Measurements from ENCODE around the gene PDS5B.
A peak's percentile ranks its signal among the peaks of the same experiment; 100 is the strongest.

The PDS5B gene

DNA sequence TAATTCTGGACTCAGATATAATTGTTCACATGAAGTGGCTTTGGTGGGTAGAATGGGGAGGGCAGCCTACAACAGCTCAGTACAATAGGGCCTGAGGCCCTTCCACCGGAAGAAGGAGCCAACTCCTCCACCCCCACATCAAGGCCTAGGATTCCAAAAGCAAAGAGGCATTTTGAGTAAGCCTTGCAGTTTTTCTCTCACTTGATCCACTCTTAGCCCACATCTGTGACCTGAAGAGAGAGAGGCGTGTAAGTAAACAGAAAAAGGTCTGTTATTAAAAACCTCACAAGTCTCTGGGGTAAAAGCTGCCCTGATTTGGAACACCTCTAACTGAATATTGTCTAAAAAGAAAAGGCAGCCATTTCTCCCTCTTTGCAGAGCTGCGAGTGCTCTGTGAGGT is 215.9 kb downstream of the PDS5B start:
- DNase-seq (ENCODE audit: low read depth): peak; percentile 13
- H3K4me3 ChIP-seq (replicated peaks; ENCODE audit: low read depth, low read length): no peak overlapping the region
- TF ChIP-seq, protein P1, sequence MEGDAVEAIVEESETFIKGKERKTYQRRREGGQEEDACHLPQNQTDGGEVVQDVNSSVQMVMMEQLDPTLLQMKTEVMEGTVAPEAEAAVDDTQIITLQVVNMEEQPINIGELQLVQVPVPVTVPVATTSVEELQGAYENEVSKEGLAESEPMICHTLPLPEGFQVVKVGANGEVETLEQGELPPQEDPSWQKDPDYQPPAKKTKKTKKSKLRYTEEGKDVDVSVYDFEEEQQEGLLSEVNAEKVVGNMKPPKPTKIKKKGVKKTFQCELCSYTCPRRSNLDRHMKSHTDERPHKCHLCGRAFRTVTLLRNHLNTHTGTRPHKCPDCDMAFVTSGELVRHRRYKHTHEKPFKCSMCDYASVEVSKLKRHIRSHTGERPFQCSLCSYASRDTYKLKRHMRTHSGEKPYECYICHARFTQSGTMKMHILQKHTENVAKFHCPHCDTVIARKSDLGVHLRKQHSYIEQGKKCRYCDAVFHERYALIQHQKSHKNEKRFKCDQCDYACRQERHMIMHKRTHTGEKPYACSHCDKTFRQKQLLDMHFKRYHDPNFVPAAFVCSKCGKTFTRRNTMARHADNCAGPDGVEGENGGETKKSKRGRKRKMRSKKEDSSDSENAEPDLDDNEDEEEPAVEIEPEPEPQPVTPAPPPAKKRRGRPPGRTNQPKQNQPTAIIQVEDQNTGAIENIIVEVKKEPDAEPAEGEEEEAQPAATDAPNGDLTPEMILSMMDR (IDR thresholded peaks at IDR 0.05; ENCODE audit: low read length, missing control alignments): no peak

DNA sequence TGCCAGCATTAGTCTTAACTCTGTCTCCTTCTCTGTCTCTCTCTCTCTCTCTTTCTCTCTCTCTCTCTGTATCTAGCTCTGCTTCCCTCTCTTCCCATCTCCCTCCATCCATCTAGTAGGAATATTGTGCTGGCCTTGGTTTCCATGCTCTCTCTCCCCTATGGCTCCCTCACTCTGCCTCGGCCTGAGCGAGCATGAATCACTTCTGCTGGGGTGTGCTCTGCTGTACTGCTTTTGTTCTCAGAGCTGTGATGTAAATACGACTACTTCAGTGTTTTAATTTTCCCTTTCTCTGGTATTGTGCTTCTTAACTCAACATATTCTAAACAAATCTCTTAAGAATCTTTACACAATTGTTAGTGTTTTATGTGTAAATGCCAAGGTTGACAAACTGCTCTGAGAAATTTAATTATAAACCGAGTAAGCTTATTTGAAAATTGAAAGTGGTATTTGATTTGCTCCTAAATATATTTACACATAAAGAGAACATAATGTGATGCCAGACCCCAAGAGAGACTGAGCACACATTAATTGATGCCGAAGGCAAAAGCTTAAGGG is 218.5 kb downstream of the PDS5B start:
- TF ChIP-seq, protein P1 (IDR thresholded peaks at IDR 0.05; ENCODE audit: low read length, missing control alignments): no peak
- no peak overlapping the region for H3K4me3 ChIP-seq (replicated peaks; ENCODE audit: low read depth, low read length)
- peak; percentile 26 for DNase-seq (ENCODE audit: low read depth)

DNA sequence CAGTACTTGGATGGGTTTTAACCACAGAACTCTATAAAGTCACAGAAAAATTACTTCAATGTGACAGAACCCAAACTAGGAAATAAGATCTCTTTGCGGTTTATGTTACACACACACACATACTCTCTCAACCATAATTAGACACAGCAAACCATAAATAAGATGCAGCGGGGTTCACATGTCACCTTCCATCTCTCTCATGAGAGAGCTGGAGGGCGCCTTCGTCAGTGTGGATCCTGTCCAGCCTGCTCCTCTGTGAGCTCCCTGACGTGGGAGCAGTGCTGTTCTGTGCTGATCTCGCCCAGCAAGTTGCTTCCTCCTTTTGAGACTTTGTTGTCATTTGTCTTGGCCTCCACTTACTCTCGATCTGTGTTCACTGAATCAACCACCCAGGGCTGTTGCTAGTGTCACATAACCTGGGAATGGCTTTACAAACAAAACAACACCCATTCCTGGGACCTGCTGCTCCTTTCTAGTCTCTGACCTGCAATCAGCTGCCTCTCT is 225.1 kb downstream of the PDS5B start:
- no peak overlapping the region for H3K4me3 ChIP-seq (replicated peaks; ENCODE audit: low read depth, low read length)
- TF ChIP-seq, protein P1 (IDR thresholded peaks at IDR 0.05; ENCODE audit: low read length, missing control alignments): no peak
- DNase-seq (ENCODE audit: low read depth): no peak

DNA sequence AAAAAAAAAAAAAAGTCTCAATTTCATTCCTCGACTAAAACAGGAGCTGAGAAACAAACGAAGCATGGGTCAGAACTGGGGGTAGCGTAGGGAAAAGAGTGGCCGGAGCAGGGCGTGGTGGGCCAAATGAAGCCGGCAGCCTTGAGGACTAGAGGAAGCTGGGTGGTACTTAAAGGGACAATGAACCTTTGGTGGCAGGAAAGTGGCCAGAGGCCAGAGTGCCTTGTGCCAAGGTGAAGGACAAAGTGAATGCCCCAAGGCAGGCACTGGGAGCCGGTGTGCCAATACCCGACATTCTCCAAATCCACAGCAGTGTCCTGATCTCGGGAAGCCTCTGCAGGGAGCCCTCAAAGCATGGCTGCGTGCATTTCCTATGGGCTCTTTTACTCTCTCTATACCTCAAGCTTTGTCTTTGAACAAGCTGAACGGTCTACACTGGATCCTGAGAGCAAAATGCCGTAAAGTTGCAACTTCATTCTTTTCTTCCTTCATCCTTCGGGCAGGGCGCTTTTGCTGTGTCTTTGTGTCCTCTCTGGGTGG is 235.0 kb downstream of the PDS5B start:
- H3K4me3 ChIP-seq (replicated peaks; ENCODE audit: low read depth, low read length): no peak overlapping the region
- DNase-seq (ENCODE audit: low read depth): no peak
- TF ChIP-seq, protein P1 (IDR thresholded peaks at IDR 0.05; ENCODE audit: low read length, missing control alignments): no peak

DNA sequence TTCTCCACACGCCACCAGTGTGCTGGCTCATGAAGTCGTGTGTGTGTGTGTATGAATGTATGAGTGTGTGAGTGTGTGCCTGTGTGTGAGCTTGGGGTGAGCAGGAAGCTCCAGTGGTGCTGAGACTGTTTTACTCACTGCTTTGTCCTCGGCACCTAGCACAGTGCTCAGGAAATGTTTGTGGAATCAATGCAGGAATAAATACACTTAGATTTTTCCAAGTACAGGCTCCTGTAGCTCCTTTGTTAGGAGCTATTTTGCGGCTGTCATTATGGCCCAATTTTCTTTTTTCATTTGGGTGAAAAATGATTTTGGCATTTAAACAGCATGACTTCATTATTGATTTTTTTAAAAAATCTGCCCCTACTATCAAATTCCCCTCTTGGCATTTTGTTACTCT is 236.5 kb downstream of the PDS5B start:
- TF ChIP-seq, protein P1 (IDR thresholded peaks at IDR 0.05; ENCODE audit: low read length, missing control alignments): no peak
- DNase-seq (ENCODE audit: low read depth): no peak
- no peak overlapping the region for H3K4me3 ChIP-seq (replicated peaks; ENCODE audit: low read depth, low read length)

DNA sequence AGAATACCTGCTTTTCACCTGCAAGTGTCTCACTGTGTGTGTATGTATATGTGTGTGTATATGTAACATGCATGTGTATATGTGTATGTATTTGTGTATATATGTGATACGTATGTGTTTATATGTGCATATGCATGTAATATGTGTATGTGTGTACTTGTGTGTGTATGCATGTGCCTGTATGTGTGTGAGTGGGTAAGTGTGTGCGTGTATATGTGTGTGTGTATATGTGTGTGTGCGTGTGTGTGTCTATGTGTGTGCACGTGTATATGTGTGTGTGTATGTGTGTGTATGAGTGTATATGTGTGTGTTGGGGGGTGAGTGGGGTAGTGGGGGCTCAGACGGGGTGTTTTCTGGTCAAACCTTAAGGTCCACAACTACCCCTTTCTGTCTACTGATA is 237.3 kb downstream of the PDS5B start:
- no peak for DNase-seq (ENCODE audit: low read depth)
- TF ChIP-seq, protein P1 (IDR thresholded peaks at IDR 0.05; ENCODE audit: low read length, missing control alignments): no peak
- H3K4me3 ChIP-seq (replicated peaks; ENCODE audit: low read depth, low read length): no peak overlapping the region

DNA sequence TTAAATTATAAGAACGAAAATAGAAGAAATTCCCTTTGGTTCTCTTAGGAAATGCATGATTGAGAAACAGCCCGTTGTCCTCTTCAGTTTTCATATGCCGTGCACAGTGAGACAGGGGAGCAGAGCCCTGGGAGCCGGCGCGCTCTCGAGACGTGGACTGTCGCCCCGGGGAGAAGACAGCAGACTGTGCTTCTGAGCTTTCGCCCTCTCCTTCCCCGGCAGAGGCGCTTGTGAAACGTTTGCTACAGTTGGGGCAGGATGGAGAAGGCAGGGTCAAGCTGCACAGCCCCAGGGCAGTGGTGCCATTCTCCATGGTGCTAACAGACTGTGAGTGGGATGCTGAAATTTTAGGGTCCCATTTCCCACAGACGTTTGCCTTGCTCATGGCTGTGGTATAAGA is 237.8 kb downstream of the PDS5B start:
- H3K4me3 ChIP-seq (replicated peaks; ENCODE audit: low read depth, low read length): no peak overlapping the region
- TF ChIP-seq, protein P1 (IDR thresholded peaks at IDR 0.05; ENCODE audit: low read length, missing control alignments): no peak
- no peak for DNase-seq (ENCODE audit: low read depth)

Measured in fibroblast of pulmonary artery (primary cell).